HL-60/S4 (cell line): ENCODE data around the gene RAB8A.

Source experiments
- in situ Hi-C: fragments of 300-500 bp; cut with MboI; formaldehyde crosslinking; loops from 2 replicates; pipeline ENCODE4 v1.14.3; 2022; ENCODE audit warnings: low sequenced_read_pairs

The RAB8A gene

DNA sequence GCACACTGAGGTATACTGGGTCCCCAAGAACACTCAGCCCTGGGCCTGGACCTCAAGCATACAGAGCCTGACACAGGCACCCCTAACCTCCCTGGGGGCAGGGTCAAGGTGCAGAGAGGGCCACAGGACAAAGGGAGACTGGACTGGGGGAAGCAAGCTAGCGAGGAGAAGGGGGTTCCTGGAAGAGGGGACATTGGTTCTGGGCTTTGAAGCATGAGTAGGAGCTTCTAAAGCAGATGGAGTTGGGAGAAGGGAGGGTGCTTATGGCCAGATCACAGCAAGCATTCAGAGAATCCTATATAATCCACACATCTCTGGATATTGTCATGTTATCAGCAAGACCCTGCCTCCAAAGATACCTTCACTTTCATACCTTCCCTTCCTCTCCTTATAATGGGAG is 58.4 kb downstream of the RAB8A start:
- in situ Hi-C loops = loop anchor here (10.0 kb wide), 1 partner anchor 105 kb away; no protein-coding TSS in a partner anchor

DNA sequence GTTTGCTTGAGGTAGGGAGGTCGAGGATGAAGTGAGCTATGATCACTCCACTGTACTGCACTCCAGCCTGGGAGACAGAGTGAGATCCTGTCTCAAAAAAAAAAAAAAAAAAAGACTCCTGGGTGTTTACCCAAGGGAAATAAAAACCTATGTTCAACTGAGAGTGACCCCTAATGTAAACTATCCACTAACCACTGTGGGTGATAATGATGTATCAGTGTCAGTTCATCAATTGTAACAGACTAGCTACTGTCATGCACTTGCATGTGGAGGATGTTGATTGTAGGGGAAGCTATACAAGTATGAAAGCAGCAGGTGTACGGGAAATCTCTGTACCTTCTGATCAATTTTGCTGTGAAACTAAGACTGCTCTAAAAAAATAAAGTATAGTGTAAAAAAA is 64.3 kb downstream of the RAB8A start:
- in situ Hi-C loops = loop anchor here (10.0 kb wide), 1 partner anchor 111 kb away; no protein-coding TSS in a partner anchor

- in situ Hi-C loops = loop anchor here (10.0 kb wide), 1 partner anchor 114 kb away; no protein-coding TSS in a partner anchor
These were observed 67.2 kb downstream of the RAB8A start for GRCh38 chr19:16178866-16179265.

DNA sequence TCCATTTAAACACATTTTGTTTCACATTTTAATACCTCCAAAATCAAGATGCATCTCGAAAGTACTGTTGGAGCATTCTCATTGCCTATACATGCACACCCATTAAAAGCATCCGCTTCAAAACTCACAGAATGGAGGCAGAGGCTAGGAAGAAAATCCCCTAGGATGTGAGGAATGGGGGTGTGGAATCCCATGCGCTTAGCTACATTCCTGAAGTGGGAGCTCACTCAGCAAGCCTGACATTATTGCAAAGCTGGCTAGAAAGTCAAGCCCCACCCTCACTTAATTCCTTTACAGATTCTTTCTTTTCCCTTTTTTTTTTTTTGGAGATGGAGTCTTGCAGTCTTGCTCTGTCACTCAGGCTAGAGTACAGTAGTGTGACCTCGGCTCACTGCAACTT is 68.9 kb downstream of the RAB8A start:
- in situ Hi-C loops = loop anchor here (10.0 kb wide), 1 partner anchor 556 kb away; no protein-coding TSS in a partner anchor
